ENCODE measurements around the gene PIK3AP1. TPM values are rescaled to one million over a fixed set of nuclear protein-coding genes. Genes with fewer than 3 reads are reported as not detected.

PIK3AP1 gene
- total and polyA plus RNA-seq, 2 of the 8 experiments (the other 6 are each of a cell fraction or from before 2014, with no cell fraction given) = 1.9 to 4.5 TPM

DNA sequence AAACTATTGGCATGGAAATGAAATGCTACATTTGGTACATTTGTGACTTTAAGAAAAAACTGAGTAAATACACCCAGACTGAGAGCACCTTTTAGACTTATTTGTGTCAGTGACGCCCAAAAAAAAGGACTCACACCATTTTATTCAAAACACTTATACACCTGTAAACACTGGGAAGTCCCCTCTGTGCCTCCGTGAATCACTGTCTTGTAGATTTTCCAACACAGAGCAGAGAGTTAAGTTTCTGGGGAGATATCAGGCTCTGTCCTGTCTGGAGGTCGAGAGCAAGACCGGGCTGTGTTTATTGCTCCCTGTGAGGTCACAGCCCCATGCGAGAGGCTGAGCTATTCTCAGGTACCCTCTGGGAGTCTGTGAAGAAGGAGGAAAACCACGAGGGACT is 72.8 kb downstream of the PIK3AP1 start (continued):
- TF ChIP-seq, protein P1, sequence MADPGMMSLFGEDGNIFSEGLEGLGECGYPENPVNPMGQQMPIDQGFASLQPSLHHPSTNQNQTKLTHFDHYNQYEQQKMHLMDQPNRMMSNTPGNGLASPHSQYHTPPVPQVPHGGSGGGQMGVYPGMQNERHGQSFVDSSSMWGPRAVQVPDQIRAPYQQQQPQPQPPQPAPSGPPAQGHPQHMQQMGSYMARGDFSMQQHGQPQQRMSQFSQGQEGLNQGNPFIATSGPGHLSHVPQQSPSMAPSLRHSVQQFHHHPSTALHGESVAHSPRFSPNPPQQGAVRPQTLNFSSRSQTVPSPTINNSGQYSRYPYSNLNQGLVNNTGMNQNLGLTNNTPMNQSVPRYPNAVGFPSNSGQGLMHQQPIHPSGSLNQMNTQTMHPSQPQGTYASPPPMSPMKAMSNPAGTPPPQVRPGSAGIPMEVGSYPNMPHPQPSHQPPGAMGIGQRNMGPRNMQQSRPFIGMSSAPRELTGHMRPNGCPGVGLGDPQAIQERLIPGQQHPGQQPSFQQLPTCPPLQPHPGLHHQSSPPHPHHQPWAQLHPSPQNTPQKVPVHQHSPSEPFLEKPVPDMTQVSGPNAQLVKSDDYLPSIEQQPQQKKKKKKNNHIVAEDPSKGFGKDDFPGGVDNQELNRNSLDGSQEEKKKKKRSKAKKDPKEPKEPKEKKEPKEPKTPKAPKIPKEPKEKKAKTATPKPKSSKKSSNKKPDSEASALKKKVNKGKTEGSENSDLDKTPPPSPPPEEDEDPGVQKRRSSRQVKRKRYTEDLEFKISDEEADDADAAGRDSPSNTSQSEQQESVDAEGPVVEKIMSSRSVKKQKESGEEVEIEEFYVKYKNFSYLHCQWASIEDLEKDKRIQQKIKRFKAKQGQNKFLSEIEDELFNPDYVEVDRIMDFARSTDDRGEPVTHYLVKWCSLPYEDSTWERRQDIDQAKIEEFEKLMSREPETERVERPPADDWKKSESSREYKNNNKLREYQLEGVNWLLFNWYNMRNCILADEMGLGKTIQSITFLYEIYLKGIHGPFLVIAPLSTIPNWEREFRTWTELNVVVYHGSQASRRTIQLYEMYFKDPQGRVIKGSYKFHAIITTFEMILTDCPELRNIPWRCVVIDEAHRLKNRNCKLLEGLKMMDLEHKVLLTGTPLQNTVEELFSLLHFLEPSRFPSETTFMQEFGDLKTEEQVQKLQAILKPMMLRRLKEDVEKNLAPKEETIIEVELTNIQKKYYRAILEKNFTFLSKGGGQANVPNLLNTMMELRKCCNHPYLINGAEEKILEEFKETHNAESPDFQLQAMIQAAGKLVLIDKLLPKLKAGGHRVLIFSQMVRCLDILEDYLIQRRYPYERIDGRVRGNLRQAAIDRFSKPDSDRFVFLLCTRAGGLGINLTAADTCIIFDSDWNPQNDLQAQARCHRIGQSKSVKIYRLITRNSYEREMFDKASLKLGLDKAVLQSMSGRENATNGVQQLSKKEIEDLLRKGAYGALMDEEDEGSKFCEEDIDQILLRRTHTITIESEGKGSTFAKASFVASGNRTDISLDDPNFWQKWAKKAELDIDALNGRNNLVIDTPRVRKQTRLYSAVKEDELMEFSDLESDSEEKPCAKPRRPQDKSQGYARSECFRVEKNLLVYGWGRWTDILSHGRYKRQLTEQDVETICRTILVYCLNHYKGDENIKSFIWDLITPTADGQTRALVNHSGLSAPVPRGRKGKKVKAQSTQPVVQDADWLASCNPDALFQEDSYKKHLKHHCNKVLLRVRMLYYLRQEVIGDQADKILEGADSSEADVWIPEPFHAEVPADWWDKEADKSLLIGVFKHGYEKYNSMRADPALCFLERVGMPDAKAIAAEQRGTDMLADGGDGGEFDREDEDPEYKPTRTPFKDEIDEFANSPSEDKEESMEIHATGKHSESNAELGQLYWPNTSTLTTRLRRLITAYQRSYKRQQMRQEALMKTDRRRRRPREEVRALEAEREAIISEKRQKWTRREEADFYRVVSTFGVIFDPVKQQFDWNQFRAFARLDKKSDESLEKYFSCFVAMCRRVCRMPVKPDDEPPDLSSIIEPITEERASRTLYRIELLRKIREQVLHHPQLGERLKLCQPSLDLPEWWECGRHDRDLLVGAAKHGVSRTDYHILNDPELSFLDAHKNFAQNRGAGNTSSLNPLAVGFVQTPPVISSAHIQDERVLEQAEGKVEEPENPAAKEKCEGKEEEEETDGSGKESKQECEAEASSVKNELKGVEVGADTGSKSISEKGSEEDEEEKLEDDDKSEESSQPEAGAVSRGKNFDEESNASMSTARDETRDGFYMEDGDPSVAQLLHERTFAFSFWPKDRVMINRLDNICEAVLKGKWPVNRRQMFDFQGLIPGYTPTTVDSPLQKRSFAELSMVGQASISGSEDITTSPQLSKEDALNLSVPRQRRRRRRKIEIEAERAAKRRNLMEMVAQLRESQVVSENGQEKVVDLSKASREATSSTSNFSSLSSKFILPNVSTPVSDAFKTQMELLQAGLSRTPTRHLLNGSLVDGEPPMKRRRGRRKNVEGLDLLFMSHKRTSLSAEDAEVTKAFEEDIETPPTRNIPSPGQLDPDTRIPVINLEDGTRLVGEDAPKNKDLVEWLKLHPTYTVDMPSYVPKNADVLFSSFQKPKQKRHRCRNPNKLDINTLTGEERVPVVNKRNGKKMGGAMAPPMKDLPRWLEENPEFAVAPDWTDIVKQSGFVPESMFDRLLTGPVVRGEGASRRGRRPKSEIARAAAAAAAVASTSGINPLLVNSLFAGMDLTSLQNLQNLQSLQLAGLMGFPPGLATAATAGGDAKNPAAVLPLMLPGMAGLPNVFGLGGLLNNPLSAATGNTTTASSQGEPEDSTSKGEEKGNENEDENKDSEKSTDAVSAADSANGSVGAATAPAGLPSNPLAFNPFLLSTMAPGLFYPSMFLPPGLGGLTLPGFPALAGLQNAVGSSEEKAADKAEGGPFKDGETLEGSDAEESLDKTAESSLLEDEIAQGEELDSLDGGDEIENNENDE (IDR thresholded peaks at IDR 0.05; ENCODE audit: insufficient replicate concordance, low read length) = no peak
- TF ChIP-seq SRF (IDR thresholded peaks at IDR 0.05; ENCODE audit: low read depth, low read length) (no peak), FOSL1 (IDR thresholded peaks at IDR 0.05; ENCODE audit: insufficient read depth, low read depth, low read length) (no peak), JUN (IDR thresholded peaks at IDR 0.05; ENCODE audit: low read depth, low read length) (no peak), TBP (IDR thresholded peaks at IDR 0.05; ENCODE audit: low read depth, low read length) (no peak), TCF12 (IDR thresholded peaks at IDR 0.05; ENCODE audit: low read depth, low read length) (no peak), SIRT6 (IDR thresholded peaks at IDR 0.05; ENCODE audit: low read length) (no peak), KDM5A (IDR thresholded peaks at IDR 0.05; ENCODE audit: low read length) (no peak)

All from H1 (cell line).